GDM1 (cell line): Measurements from ENCODE around the gene RPL13.

Source experiments
- DNase-seq: peaks from one replicate; lab custom pipeline; 2025; lab: John Stamatoyannopoulos, UW

RPL13 gene

DNA sequence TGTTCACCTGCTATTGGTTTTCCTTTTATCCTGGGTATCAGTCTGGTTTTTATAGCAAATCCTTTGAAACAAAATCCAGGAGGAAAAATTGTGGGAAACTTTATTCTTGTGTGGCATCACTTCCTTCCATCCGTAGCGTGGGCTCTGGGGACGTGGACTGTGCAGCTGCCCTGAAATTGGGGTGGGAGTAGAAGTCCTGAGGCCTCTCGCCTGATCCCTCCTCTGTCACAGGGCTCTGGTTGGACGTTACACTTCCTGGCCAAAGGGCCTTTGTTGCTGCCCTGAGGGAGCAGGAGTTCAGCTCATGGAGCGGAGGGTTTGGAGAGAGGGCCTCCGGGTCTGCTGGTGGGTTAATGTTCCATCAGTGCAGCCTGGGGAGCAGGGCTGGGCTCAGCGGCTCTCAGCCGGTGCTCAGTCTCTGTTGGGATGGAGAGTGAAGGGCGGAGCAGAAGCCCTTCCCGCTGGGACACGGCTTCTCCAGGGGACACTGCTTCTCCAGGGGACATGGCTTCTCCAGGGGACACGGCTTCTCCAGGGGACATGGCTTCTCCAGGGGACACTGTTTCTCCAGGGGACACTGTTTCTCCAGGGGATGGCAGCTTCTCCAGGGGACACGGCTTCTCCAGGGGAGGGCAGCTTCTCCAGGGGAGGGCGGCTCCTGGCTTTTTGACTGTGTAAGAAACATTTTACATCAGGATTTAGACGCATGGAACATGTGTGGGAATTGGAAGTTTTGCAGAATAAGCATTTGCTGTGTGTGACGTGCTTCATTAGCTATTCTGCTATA is 15.2 kb upstream of the RPL13 start:
- no peak for DNase-seq

DNA sequence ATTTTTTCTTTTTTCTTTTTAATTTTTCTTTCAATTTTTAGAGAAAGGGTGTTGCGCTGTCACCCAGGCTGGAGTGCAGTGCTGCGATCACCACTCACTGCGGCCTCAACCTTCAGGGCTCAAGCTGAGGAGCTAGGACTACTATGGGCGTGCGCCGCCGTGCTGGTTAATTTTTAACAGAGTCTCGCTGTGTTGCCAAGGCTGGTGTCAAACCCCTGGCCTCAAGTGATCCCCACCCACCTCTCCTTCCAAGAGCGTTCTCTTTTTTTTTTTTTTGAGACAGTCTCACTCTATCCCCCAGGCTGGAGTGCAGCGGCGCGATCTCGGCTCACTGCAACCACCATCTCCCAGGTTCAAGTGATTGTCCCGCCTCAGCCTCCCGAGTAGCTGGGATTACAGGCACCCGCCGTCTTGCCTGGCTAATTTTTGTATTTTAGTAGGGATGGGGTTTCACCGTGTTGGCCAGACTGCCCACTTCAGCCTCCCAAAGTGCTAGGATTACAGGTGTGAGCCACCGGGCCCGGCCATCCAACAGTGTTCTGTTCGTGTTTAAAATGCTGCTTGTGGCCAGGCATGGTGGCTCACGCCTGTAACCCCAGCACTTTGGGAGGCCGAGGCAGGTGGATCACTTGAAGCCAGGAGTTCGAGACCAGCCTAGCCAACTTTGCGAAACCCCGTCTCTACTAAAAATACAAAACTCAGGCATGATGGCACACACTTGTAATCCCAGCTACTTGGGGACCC is 14.5 kb upstream of the RPL13 start:
- no peak for DNase-seq

DNA sequence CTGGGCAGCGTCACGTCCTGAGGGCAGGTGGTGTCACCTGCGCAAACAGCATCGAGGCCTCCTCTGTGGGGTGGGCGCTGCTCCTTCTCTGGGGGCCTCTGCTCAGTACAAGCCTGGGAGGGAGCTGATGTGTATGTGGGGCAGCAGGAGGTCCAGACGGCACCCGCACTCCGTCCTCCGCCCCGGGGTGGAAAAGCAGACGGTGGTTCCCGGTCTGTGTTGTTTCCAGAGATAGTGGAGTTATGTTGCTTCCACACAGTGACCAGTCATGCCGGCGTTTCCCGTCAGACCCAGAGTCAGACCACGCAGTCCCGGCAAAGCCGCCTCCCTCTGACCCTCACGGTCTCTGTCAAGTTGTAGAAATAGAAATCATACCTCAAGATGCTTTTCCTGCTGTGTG is 13.7 kb upstream of the RPL13 start:
- no peak for DNase-seq

DNA sequence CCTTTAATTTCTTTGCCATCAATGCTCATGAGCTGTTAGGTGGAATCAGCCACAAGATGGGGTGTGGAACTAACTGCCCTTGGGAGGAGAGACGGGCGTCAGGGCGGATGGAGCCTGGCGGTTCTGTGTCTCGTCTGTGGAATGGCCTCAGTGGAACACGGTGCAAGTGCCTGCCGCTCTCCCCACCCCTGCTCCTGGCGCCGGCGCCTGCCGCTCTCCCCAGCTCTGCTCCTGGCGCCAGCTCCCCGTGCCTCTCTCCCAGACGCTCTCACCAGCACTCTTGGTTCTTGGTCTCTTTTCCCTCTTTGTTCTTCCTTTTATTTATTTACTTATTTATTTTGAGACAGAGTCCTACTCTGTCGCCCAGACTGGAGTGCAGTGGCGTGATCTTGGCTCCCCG is 13.2 kb upstream of the RPL13 start:
- no peak for DNase-seq

DNA sequence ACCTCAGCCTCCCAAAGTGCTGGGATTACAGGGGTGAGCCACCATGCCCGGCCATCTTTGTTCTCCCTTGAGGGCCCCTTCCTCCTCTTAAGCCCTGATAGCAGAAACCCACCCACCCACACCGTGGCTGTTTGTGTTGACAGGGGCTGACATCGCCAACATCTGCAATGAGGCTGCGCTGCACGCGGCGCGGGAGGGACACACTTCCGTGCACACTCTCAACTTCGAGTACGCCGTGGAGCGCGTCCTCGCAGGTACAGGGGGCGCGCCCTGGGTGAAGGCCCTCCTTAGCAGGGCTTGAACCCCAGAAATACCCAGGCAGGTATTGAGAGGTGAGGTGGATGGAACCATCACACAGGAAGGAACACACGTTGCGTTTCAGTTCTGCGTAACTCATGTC is 12.6 kb upstream of the RPL13 start:
- no peak for DNase-seq

DNA sequence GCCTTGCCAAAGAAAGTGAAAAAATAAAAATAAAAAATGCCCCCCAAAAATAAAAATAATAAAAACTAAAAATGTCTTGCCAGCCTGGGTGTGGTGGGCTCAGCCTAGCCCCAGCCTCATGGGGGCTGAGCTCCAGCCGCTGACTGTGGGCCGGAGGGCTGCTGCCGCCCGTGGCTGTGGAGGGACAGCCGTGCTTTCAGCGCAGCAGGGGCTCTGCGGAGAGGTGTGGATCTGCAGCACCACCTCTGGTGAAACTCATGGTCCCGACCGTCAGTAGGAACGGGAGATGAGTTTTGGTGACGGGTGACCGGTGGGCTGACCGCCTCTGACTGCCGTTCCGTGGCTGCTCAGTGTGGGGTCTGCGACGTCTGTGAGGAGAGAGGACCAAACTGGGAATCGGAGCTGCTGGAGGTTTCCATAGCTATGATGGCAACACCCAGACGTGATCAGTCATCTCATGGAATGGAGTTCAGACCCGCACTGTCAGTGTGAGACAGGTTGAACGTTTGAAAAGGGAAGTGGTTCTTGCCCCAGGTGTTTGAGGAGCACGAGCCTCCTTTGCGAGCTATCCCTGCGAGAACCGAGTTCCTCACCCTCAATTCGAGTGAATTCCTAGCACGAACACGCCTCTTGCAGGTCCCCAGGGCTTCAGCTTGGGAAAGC is 12.0 kb upstream of the RPL13 start:
- DNase-seq = no peak

DNA sequence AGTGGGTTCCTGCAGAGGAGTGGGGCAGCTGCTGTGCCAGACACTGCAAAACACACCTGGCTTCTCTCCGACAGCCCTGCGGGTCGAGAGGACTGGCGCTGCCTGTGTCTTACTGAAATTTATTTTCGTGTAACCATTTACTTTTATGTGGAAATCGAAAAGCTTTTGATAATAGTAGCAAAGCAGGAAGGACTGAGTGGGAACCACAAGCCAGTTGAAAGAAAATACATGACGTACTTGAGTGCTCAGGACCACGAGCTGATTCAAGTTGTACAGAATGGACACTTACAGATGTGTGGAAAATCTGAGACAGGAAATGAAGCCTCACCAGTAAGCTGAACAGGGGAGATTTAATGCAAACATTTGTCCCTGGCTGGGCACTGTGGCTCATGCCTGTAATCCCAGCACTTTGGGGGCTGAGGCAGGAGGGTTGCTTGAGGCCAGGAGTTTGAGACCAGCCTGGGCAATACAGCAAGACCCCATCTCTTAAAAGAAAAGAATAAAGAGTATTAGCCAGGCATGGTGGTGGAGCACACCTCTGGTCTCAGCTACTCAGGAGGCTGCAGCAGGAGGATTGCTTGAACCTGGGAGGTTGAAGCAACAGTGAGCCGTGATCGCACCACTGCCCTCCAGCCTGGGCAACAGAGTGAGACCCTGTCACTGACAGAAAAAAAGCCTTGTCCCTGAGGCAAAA is 11.3 kb upstream of the RPL13 start:
- no peak for DNase-seq

DNA sequence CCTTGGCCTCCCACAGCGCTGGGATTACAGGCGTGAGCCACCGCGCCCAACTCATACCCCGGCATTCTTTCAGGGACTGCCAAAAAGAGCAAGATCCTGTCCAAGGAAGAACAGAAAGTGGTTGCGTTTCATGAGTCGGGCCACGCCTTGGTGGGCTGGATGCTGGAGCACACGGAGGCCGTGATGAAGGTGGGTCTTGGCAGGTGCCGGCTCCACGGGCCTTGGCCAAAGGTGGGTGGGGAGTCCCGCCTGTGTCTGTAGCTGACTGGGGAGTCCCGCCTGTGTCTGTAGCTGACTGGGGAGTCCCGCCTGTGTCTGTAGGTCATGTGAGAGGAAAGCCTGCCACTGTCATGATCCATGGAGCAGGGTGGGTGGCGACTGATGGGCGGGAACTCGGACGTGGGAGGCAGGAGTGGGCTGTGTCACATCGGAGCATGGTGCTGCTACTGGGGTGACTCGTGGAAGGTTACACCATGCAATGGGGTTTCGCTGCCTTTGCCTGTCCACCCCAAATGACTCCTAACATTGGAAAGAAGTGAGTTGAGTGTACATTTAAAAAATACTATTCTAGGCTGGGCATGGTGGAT is 10.0 kb upstream of the RPL13 start:
- DNase-seq = no peak

DNA sequence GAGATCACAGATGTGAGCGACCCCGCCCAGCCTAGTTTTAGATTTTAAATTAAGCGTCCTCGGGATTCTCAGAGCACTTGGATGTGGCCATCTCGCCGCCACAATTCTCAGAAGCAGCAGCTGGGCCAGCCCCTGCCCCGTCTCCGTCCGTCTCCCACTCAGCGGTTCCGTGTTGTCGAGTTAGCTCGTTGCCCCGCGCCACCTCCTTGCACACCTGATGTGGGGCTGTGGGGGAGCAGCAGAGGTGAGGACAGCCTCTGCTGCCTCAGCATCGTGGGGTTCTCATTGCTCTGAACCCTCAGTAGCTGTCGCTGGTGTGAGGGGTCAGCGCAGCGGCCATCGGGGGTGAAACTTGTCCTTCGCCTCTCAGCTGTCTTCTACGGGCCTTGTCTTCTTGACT is 8.2 kb upstream of the RPL13 start:
- no peak for DNase-seq

DNA sequence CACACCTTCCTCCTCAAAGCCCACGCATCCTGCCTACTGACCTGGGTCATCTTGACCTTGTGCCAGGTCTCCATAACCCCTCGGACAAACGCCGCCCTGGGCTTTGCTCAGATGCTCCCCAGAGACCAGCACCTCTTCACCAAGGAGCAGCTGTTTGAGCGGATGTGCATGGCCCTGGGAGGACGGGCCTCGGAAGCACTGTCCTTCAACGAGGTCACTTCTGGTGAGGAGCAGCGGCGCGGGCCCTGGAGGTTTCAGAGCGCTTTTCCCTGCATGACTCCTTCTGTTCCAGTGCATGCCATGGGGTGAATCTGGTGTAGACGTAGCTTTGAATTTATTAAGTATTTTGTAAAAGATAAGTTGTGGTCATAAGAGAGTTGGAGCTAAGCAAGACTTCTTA is 7.6 kb upstream of the RPL13 start:
- DNase-seq = no peak

DNA sequence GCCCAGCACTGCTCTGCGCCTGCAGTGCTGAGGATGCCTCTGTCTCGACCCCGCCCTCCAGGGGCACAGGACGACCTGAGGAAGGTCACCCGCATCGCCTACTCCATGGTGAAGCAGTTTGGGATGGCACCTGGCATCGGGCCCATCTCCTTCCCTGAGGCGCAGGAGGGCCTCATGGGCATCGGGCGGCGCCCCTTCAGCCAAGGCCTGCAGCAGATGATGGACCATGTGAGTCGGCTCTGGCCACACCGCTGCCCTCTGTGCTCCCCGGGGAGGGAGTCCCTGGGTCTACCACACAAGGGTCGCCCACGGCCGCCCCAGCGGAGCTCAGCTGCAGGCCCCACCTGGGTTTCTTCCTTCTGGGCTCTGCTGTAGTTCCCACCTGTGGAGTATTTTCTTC is 6.7 kb upstream of the RPL13 start:
- no peak for DNase-seq

DNA sequence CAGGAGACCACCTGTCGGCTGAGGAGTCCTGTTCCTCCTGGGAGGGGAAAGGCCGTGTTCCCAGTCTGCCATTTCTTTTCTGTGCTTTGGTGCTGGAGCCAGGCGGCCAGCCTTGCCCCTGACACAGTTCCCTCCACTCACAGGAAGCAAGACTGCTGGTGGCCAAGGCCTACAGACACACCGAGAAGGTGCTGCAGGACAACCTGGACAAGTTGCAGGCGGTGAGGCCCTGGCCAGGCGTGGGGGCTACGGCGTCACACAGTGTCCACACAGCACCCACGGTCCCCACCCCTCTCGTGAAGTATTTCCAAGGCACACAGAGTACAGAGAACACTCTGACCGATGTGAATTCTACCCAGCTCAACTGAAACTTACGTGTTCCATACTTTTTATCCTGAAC is 6.1 kb upstream of the RPL13 start:
- DNase-seq = no peak

DNA sequence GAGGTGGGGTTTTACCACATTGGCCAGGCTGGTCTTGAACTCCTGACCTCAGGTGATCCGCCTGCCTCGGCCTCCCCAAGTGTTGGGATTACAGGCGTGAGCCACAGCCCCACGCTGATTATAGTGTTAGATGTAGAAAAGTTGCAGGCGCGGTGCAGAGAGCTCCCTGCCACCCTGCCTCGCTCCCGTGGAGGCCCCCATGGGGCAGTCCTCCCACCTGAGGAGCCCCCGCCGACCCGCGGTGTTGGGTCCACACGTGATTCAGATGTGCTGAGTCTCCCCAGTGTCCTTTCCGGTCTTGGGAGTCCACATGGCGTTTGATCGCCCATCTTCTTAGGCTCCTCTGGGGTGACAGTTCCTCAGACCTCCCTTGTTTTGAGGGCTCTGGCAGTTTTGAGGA is 5.2 kb upstream of the RPL13 start:
- DNase-seq = no peak

DNA sequence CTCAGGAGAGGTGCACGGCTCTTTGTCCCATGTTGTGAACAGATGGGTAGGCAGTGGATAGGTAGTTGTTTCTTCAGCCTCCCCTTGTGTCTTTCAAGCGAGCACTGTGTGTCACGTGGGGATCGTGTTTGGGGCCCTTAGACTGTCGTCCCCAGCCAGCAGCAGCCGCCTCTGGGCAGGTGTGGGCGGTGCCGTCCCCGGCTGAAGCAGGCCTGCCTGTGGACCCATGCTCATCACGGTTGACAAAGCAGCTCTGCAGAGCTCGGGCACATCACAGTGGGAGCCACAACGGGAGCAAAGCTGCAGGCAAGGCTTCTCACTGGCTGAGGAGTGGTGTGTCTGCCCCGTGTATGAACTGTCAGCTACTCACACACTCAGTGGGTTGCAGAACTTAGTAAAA is 4.7 kb upstream of the RPL13 start:
- DNase-seq = no peak

DNA sequence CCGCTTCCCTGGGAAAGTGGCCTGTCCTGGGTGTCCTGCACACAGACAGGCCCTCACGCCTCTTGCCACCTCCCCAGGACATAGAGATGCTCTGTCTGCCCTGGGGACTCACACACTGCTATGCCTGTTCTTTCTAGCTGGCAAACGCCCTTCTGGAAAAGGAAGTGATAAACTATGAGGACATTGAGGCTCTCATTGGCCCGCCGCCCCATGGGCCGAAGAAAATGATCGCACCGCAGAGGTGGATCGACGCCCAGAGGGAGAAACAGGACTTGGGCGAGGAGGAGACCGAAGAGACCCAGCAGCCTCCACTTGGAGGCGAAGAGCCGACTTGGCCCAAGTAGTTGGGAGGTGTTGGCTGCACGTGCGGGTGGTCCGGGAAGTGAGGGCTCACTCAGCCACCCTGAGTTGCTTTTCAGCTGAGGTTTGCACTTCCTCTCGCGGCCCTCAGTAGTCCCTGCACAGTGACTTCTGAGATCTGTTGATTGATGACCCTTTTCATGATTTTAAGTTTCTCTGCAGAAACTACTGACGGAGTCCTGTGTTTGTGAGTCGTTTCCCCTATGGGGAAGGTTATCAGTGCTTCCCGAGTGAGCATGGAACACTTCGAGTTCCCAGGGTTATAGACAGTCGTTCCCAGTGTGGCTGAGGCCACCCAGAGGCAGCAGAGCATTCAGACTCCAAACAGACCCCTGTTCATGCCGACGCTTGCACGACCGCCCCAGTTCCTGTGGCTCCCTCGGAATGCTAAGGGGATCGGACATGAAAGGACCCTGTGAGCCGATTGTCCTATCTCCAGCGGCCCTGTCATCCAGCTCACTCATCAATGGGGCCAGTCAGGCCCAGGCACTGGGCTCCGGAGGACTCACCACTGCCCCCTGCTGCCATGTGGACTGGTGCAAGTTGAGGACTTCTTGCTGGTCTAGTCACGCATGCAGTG is 3.5 kb upstream of the RPL13 start:
- peak; percentile 25 for DNase-seq

DNA sequence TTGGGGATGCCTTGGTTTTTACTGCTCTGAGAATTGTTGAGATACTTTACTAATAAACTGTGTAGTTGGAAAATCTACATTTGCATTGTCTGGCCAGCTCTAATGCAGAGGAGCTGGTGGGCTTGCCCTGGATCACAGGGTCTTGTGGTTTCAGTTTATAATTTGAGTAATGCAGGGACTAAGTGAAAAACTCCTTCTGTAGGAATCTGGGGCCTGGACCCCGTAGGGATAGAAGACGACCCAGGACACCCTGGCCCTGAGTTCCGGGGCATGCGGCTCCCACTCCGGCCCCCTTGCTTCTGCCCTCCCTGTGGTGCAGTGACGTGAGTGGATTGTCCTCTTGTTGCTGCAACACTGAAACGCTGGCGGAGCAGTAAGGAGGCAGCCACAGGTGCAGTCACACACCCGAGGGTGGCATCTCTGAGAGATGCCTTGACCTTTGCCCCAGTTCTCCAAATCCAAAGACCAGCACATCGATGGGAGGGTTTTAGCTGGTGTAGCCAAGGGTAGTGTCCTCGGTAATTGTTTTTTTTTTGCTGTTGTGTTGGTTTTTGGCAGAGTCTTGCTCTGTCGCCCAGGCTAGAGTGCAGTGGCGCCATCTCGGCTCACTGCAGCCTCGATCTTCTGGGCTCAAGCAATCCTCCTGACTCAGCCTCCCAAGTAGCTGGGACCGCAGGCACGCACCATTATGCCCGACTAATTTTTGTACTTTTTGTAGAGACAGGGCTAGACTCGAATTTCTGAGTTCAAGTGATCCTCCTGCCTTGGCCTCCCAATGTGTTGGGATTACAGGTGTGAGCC is 2.6 kb upstream of the RPL13 start:
- DNase-seq = no peak

DNA sequence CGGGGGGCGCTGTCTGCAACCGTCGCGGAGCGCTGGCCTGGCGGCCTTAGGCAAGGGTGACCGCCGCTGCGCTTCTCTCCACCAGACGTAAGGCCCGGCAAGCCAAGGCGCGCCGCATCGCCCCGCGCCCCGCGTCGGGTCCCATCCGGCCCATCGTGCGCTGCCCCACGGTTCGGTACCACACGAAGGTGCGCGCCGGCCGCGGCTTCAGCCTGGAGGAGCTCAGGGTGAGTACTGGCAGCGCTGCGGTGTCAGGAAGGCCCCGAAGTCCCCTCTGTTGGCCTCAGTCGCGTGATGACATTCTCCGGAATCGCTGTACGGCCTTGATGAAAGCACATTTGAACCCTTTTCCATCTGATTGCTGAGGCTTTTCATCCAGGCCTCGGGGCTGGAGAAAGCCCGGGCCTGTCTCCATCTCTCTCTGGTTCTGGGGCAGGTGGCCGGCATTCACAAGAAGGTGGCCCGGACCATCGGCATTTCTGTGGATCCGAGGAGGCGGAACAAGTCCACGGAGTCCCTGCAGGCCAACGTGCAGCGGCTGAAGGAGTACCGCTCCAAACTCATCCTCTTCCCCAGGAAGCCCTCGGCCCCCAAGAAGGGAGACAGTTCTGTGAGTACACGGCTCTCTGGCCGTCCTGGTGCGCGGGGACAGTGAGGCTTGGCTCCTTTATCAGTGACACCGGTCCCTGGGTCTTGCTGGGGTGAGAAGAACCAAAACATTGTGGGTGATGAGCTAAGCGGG is 831 bp downstream of the RPL13 start:
- no peak for DNase-seq

DNA sequence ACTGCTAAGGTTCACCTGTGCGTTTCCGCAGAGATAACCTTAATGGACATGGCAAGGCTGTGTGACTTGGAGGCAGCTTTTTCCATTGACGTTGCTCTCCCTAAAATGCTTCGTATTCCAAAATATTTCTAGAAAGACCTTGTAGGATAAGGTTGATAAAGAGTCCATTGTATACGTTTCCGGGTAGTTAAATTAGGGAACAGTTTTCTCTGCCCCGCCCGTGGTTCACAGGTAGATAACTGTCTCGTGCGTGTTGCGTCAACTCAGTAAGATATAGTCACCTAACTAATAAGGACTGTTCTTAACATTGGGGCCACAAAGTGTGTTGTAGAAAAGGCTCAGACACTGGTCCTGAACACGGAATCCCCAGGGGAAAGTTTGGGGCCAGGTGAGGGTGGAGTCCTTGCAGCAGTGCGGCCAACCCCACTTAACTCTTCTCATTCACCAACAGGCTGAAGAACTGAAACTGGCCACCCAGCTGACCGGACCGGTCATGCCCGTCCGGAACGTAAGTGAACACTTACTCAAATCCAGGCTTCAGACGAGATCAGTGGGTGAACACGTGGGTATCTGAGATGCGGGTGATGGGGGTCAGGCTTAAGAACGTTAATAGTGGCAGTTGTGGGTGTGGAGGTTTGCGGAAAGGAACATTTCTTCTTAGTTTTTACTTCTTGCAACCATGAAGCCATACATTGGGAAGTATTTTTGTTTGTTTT is 1.6 kb downstream of the RPL13 start:
- no peak for DNase-seq

DNA sequence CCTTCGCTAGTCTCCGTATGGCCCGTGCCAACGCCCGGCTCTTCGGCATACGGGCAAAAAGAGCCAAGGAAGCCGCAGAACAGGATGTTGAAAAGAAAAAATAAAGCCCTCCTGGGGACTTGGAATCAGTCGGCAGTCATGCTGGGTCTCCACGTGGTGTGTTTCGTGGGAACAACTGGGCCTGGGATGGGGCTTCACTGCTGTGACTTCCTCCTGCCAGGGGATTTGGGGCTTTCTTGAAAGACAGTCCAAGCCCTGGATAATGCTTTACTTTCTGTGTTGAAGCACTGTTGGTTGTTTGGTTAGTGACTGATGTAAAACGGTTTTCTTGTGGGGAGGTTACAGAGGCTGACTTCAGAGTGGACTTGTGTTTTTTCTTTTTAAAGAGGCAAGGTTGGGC is 2.5 kb downstream of the RPL13 start:
- no peak for DNase-seq
